Epidermal melanocyte (primary cell): ENCODE results near the gene DPM3.
"Not testable (repeated sequence)": the region's sequence is repeated elsewhere in the genome, so short reads cannot be mapped to it uniquely, and the experiment has no call there.

Source experiments
- DNase-seq: peaks from one replicate; pipeline ENCODE4 v3.0.0; 2011; ENCODE audit warnings: low spot score; ENCODE audit not compliant: insufficient read length

The DPM3 gene

DNA sequence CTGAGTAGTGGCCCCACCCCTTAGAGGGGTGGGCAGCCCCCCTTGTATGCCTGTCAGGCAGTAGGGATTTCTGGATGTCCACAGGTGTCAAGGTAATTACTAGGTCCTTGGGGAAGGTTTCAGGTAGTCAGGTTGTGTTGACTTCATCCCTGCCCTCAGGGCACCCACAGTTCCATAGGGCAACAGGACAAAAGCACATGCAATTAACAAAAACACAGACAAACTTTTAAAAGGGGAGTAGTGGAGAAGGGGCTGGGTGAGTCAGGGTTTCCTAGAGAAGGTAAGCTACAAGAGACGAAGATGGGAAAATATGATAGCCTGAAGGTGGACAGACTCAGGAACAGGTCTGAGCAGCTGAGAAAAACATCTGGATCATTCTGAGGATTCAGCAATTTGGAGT lies 18.7 kb upstream of the DPM3 start:
- DNase-seq, result no peak

- DNase-seq, result not testable (repeated sequence)
Observed at GRCh38 chr1:155155996-155156643, 15.8 kb upstream of the DPM3 start.

GRCh38 chr1:155145491-155145890 lies 5.2 kb upstream of the DPM3 start:
- no peak for DNase-seq

GRCh38 chr1:155141749-155142148 lies 1.4 kb upstream of the DPM3 start:
- DNase-seq, result no peak

- no peak for DNase-seq
Observed at GRCh38 chr1:155140630-155140953, 261 bp upstream of the DPM3 start.

DNA sequence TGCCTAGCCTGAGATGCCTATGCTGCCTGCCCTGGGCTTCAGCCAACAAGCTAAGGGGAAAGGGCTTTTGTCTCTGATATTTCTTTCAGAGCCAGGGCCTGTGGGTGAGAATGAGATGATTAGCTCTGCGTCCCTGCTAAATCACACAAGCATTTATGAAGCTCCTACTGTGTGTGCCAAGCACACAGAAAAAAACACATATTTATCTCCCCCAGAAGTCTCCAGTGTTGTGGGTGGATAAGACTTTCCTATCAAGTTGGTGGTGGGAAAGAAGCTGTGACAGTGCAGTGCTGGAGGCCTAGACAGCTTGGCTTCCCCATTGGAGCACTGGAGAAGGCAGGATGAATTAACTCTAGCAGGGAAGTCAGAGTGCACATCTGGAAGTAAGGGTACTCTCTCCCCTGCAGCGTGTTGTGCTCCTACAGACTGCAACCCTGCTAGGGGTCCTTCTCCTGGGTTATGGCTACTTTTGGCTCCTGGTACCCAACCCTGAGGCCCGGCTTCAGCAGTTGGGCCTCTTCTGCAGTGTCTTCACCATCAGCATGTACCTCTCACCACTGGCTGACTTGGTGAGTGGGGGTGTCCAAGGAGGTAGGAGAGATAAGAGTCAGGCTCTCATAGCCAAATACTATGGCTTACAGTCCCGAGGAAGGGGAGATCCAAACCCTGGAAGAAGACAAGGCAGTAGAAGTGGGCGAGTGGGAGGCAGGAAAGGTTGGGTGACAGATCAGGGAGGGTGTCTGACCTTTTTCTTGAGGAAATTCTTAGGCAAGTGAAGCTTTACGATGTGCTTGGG lies 3.0 kb downstream of the DPM3 start:
- no peak for DNase-seq

- no peak for DNase-seq
Observed at GRCh38 chr1:155136748-155137147, 3.6 kb downstream of the DPM3 start.

- peak; percentile 90 for DNase-seq
Observed at GRCh38 chr1:155135415-155136028, 4.8 kb downstream of the DPM3 start, which contains the start of gene SLC50A1. Gene SLC50A1, plus strand, starts transcription at chr1:155135852. Its CDS starts 60 bp downstream, at chr1:155135912.

GRCh38 chr1:155134880-155135414 lies 5.4 kb downstream of the DPM3 start:
- peak; percentile 58 for DNase-seq

- no peak for DNase-seq
Observed at GRCh38 chr1:155134322-155134721, 6.0 kb downstream of the DPM3 start.

- DNase-seq, result no peak
Observed at GRCh38 chr1:155133799-155134281, 6.5 kb downstream of the DPM3 start.

DNA sequence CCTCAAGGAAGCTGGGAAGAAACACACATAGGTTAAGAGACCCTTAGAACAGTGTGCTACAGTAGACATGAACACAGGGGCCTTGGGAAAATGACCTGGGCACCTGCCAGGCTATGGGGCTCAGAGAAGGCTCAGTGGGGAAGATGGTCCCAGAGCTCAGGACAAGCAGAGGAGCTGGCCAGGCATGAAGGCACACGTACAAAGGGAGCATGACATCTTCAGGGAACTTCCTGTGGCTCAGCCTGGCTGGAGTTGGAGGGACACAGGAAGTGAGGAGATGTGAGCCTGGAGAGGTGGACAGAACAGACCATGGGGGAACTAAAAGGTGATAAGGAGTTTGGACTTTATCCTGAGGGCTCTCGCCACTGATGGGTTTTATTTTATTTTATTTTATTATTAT lies 8.5 kb downstream of the DPM3 start:
- DNase-seq, result no peak

DNA sequence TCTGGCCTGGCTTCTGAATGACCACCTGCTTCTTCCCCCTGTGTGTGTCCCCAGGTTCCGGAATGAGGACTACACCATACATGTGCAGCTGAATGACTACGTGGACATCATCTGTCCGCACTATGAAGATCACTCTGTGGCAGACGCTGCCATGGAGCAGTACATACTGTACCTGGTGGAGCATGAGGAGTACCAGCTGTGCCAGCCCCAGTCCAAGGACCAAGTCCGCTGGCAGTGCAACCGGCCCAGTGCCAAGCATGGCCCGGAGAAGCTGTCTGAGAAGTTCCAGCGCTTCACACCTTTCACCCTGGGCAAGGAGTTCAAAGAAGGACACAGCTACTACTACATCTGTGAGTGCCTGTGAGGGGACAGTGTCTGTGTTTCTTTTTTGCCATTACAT lies 9.0 kb downstream of the DPM3 start:
- DNase-seq, result no peak

- no peak for DNase-seq
Observed at GRCh38 chr1:155130272-155131006, 9.9 kb downstream of the DPM3 start.

- no peak for DNase-seq
Observed at GRCh38 chr1:155128755-155129473, 11.4 kb downstream of the DPM3 start.

GRCh38 chr1:155127967-155128754 lies 12.2 kb downstream of the DPM3 start:
- DNase-seq, result no peak

DNA sequence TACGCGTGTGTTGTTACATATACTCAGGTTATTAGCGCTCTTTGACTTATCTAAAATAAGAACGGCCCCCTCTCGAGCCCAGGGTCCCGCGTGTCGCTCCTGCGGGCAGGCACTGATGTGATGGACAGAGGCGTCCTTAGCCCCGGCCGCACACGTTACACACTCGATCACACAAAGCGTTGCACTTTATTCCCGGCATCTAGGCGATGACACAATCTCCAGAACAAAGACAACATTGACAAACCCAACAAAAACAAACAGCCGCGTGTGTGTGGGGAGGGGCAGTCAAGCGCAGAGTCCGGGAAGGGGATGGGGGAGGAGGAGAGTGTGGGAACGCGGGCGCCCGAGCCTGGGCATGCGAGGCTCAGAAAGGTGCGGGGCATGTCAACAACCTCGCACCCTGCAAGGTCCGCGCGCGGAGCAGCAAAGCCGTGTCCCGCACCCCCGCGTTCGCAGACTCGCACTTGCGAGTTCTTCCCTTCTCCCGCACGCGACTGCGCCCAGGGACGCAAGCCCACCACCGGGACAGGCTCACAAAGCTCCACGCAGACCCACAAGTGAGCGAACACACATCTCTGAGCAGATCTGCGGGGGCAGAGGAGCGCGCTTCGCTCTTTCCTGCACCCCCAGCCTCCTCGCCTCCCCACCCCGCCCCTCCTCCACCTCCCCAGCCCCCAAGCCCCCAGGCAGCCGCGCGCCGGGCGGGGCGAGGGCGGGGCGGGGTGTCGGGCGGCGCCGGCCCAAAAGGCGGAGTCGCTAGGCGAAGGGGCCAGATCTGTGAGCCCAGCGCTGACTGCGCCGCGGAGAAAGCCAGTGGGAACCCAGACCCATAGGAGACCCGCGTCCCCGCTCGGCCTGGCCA lies 13.0 kb downstream of the DPM3 start, which contains the start of gene EFNA1:
TSS of gene EFNA1 (plus strand) at position 772 of the 862 bp plus-strand sequence. CDS start 102 bp downstream, outside the sequence.
- DNase-seq, result peak; percentile 64

DNA sequence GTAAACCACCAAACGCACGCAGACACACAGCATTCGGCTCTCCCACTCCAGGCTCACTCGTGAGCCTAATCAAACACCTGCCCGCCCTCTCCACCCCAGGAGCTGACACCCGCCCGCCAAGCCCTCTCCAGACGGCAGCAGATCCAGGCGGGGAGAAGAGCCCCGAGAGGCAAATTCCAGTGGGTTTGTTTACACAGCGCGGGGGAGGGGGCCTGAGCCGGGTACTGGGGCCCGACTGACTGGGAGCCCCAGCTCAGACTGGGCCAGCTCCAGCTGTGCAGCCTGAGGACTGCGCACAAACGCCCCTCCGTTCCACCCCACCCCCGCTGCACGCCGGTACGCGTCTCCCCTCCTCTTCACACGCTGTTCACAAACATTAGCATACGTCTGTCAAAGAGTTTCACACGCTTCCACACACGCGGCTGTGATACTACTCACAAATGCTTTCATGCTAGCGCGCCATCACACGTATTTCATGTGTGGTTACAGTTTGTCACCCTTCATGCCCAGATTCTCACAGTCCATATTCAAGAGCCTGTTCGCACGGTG lies 13.7 kb downstream of the DPM3 start:
- no peak for DNase-seq
